ENCODE results near the gene MEGF11. TPM values are rescaled to one million over a fixed set of nuclear protein-coding genes. Genes with fewer than 3 reads are reported as not detected.
A peak's percentile ranks its signal among the peaks of the same experiment; 100 is the strongest.

The MEGF11 gene
- total RNA-seq, 1 experiment from 2014 or later, result 1.2 TPM

DNA sequence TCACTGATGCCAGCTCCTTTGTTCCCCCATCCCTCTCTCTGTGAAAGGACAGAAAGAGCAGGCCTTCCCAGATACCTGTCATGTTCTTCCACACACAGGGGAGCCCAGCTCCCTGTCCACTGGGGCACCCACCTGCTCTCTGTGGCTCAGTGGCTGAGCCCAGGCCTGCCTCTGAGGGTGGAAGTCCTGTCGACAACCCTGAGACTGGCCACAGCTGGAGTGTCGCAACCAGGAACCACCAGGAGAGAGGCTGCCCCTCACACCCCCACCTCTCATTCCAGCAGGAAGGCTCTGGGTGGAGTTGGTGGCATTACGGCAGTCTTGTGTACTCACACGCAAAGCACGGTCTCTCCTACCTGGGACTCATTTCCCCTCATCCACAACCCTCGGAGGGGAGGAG, 66.3 kb downstream of the MEGF11 start:
- no peak overlapping the region; the same call in 1 of the 2 replicates for H3K14ac ChIP-seq (ENCODE audit: insufficient read depth, low read length)
- Mint-ChIP-seq H3K4me3 (no peak overlapping the region), H3K9me3 (no peaks in the 10 kb centered on the region; a peak in 1 of 5 replicates), H3K27ac (no peak overlapping the region), H3K36me3 (ENCODE audit: insufficient read depth in 1 of 3, low read depth in 3 of 3) (no peaks in the 10 kb centered on the region), H3K4me1 (peaks cover 51 to 75% of the 10 kb centered on the region in 2 experiments), H3K27me3 (ENCODE audit: low read depth) (no peaks in the 10 kb centered on the region; the same call in 1 of the 2 replicates)
- no peak overlapping the region for H3K27ac ChIP-seq (ENCODE audit: insufficient read length, low read depth, low read length)
- no peak overlapping the region for H3T11ph ChIP-seq (ENCODE audit: low read length)
- H3K4ac ChIP-seq (ENCODE audit: low read depth, low read length), result no peak overlapping the region
- no peak overlapping the region for H2BK12ac ChIP-seq (ENCODE audit: insufficient read length, low read depth, low read length)
- no peak overlapping the region for H2BK15ac ChIP-seq (ENCODE audit: low read depth, low read length)
- no peaks in the 10 kb centered on the region for H3K23me2 ChIP-seq (ENCODE audit: insufficient read length, low read depth, low read length, poor library complexity, severe bottlenecking)
- H3K4me1 ChIP-seq (ENCODE audit: insufficient read depth, low read length), result no peaks in the 10 kb centered on the region; the same call in 1 of the 2 replicates
- no peaks in the 10 kb centered on the region for H3K9me3 ChIP-seq (ENCODE audit: control insufficient read depth, low read depth, low read length)
- H3K79me1 ChIP-seq (ENCODE audit: insufficient read depth, low read depth, low read length, poor library complexity, severe bottlenecking), result no peaks in the 10 kb centered on the region
- TF ChIP-seq, protein P1, sequence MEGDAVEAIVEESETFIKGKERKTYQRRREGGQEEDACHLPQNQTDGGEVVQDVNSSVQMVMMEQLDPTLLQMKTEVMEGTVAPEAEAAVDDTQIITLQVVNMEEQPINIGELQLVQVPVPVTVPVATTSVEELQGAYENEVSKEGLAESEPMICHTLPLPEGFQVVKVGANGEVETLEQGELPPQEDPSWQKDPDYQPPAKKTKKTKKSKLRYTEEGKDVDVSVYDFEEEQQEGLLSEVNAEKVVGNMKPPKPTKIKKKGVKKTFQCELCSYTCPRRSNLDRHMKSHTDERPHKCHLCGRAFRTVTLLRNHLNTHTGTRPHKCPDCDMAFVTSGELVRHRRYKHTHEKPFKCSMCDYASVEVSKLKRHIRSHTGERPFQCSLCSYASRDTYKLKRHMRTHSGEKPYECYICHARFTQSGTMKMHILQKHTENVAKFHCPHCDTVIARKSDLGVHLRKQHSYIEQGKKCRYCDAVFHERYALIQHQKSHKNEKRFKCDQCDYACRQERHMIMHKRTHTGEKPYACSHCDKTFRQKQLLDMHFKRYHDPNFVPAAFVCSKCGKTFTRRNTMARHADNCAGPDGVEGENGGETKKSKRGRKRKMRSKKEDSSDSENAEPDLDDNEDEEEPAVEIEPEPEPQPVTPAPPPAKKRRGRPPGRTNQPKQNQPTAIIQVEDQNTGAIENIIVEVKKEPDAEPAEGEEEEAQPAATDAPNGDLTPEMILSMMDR (conservative IDR thresholded peaks at IDR 0.05), result no peak
- H2AFZ ChIP-seq (ENCODE audit: low read length), result no peak overlapping the region
- no peak overlapping the region for H4K5ac ChIP-seq (ENCODE audit: insufficient read length, low read depth, low read length)
- no peak overlapping the region for H2AK5ac ChIP-seq (ENCODE audit: insufficient read length, low read length)
- H3K4me2 ChIP-seq (ENCODE audit: insufficient read depth, insufficient read length, low read length), result no peak overlapping the region
- no peak overlapping the region for H2BK120ac ChIP-seq (ENCODE audit: low read depth, low read length, poor library complexity, severe bottlenecking)
- H4K91ac ChIP-seq (ENCODE audit: insufficient read length, low read depth, low read length), result no peak overlapping the region
- no peaks in the 10 kb centered on the region for H3K79me2 ChIP-seq (ENCODE audit: insufficient read depth, low read length)
- no peak overlapping the region for H3K56ac ChIP-seq (ENCODE audit: insufficient read length, low read depth, low read length)
- no peak overlapping the region for H4K8ac ChIP-seq (replicated peaks; ENCODE audit: insufficient read length, low read depth, low read length)
- H3K27me3 ChIP-seq (ENCODE audit: insufficient read depth, low read length), result no peaks in the 10 kb centered on the region
- peak; percentile 26 for DNase-seq
- H3K18ac ChIP-seq (ENCODE audit: insufficient read length, low read depth, low read length), result no peak overlapping the region
- H3K23ac ChIP-seq (ENCODE audit: insufficient read length, low read depth, low read length), result no peak overlapping the region
- no peak overlapping the region for H2BK5ac ChIP-seq (ENCODE audit: insufficient read length, low read length)
- no peaks in the 10 kb centered on the region for H4K20me1 ChIP-seq (ENCODE audit: control insufficient read depth, insufficient read depth, insufficient read length)
- H3K9ac ChIP-seq (ENCODE audit: extremely low read depth, insufficient read length, low read length), result no peak overlapping the region
- no CpG with 5 or more reads among the region's 6 CpGs for WGBS (ENCODE audit: extremely low coverage, insufficient read length, low lambda C conversion rate)
- H2BK20ac ChIP-seq (ENCODE audit: low read depth, low read length, poor library complexity, severe bottlenecking), result no peak overlapping the region
